GM19438 (cell line): ENCODE data around the gene SNRNP25.

Source experiments
- ATAC-seq: cut with Tn5 transposase; IDR thresholded peaks from one replicate; pipeline ENCODE4 v1.9.1; 2021; ENCODE audit warnings: low read depth; ENCODE audit not compliant: unreplicated experiment

SNRNP25 gene

GRCh38 chr16:92431-93339, 39.1 kb downstream of the SNRNP25 start:
- no peak for ATAC-seq

- ATAC-seq, result no peak
These were observed 41.3 kb downstream of the SNRNP25 start for GRCh38 chr16:94918-95265.

- no peak for ATAC-seq
These were observed 43.3 kb downstream of the SNRNP25 start for GRCh38 chr16:96935-97381.

- ATAC-seq, result no peak
These were observed 44.2 kb downstream of the SNRNP25 start for GRCh38 chr16:97822-98221.

- no peak for ATAC-seq
These were observed 47.4 kb downstream of the SNRNP25 start for GRCh38 chr16:100989-101388.

- ATAC-seq, result no peak
These were observed 48.0 kb downstream of the SNRNP25 start for GRCh38 chr16:101586-101985.

- no peak for ATAC-seq
These were observed 48.6 kb downstream of the SNRNP25 start for GRCh38 chr16:102060-102855.

- no peak for ATAC-seq
These were observed 50.7 kb downstream of the SNRNP25 start for GRCh38 chr16:104355-104754.

GRCh38 chr16:104928-105327, 51.3 kb downstream of the SNRNP25 start:
- ATAC-seq, result no peak

- ATAC-seq, result no peak
These were observed 51.9 kb downstream of the SNRNP25 start for GRCh38 chr16:105521-105920.

- ATAC-seq, result no peak
These were observed 53.1 kb downstream of the SNRNP25 start for GRCh38 chr16:106623-107324.
